ENCODE data around the gene SMCO4.

Gene SMCO4

DNA sequence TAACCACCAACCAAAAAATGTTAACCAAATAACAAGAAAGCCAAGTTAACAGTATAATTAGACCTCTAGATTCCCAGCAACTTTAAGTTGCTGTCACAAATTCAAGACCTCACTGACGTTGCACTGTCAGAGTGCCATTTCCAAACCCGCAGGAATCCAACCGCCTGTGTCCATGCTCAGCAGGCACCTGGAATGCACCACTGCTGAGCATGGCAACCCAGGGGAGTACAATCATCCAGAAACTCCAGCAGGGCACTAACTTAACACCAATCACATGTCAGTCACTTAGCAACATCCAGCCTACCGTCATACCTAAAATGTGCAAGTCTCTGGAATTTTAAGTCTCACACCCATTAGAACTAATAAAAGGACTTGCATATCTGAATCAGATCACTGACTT is 48.8 kb downstream of the SMCO4 start:
- TF ChIP-seq CTCF (IDR thresholded peaks at IDR 0.05; ENCODE audit: insufficient read depth, low read length, poor library complexity, severe bottlenecking) (no peak), EZH2phosphoT487 (conservative IDR thresholded peaks at IDR 0.05; ENCODE audit: low read length) (no peak)
- H3K36me3 ChIP-seq (ENCODE audit: low read length) = no peaks in the 10 kb centered on the region
- no peak overlapping the region for H2AFZ ChIP-seq (ENCODE audit: low read depth, low read length, severe bottlenecking)
- H3K9ac ChIP-seq (ENCODE audit: low read length) = no peak overlapping the region
- no peaks in the 10 kb centered on the region for H3K79me2 ChIP-seq (ENCODE audit: insufficient read depth, low read length)
- H3K4me2 ChIP-seq (ENCODE audit: low read depth, low read length, poor library complexity, severe bottlenecking) = no peak overlapping the region
- no peak overlapping the region for H3K4me3 ChIP-seq (ENCODE audit: insufficient read depth, low read length, poor library complexity, severe bottlenecking)
- H3K27me3 ChIP-seq (ENCODE audit: low read length) = no peaks in the 10 kb centered on the region
- H3K9me3 ChIP-seq (ENCODE audit: insufficient read depth, low read length) = no peaks in the 10 kb centered on the region
- H3F3A ChIP-seq (ENCODE audit: insufficient read depth) = no peaks in the 10 kb centered on the region
- H3K27ac ChIP-seq (ENCODE audit: low read depth, low read length) = no peak overlapping the region
- no peaks in the 10 kb centered on the region for H3K9me2 ChIP-seq (replicated peaks; ENCODE audit: insufficient read depth, low read length)
- H4K20me1 ChIP-seq (ENCODE audit: low read depth, low read length) = no peaks in the 10 kb centered on the region

GRCh38 chr11:93493252-93493897 is 49.8 kb downstream of the SMCO4 start:
- H3K27ac ChIP-seq (ENCODE audit: low read depth, low read length) = no peak overlapping the region
- no peak overlapping the region for H3K9ac ChIP-seq (ENCODE audit: low read length)
- H3K9me2 ChIP-seq (replicated peaks; ENCODE audit: insufficient read depth, low read length) = no peaks in the 10 kb centered on the region
- H3K27me3 ChIP-seq (ENCODE audit: low read length) = no peaks in the 10 kb centered on the region
- H2AFZ ChIP-seq (ENCODE audit: low read depth, low read length, severe bottlenecking) = no peak overlapping the region
- H3K9me3 ChIP-seq (ENCODE audit: insufficient read depth, low read length) = no peaks in the 10 kb centered on the region
- no peaks in the 10 kb centered on the region for H3K79me2 ChIP-seq (ENCODE audit: insufficient read depth, low read length)
- no peaks in the 10 kb centered on the region for H3F3A ChIP-seq (ENCODE audit: insufficient read depth)
- H3K4me3 ChIP-seq (ENCODE audit: insufficient read depth, low read length, poor library complexity, severe bottlenecking) = no peak overlapping the region
- H3K36me3 ChIP-seq (ENCODE audit: low read length) = no peaks in the 10 kb centered on the region
- H3K4me2 ChIP-seq (ENCODE audit: low read depth, low read length, poor library complexity, severe bottlenecking) = no peak overlapping the region
- TF ChIP-seq CTCF (IDR thresholded peaks at IDR 0.05; ENCODE audit: insufficient read depth, low read length, poor library complexity, severe bottlenecking) (no peak), EZH2phosphoT487 (conservative IDR thresholded peaks at IDR 0.05; ENCODE audit: low read length) (no peak)
- H4K20me1 ChIP-seq (ENCODE audit: low read depth, low read length) = no peaks in the 10 kb centered on the region

- H3K36me3 ChIP-seq (ENCODE audit: low read length) = no peaks in the 10 kb centered on the region
- no peak overlapping the region for H3K9ac ChIP-seq (ENCODE audit: low read length)
- TF ChIP-seq CTCF (IDR thresholded peaks at IDR 0.05; ENCODE audit: insufficient read depth, low read length, poor library complexity, severe bottlenecking) = no peak
- no peak for TF ChIP-seq EZH2phosphoT487 (conservative IDR thresholded peaks at IDR 0.05; ENCODE audit: low read length)
These were observed 50.5 kb downstream of the SMCO4 start for GRCh38 chr11:93492464-93493251.

More at GRCh38 chr11:93492464-93493251, 50.5 kb downstream of the SMCO4 start:
- Histone ChIP-seq H4K20me1 (ENCODE audit: low read depth, low read length) (no peaks in the 10 kb centered on the region), H3K27me3 (ENCODE audit: low read length) (no peaks in the 10 kb centered on the region), H3K4me2 (ENCODE audit: low read depth, low read length, poor library complexity, severe bottlenecking) (no peak overlapping the region), H3K9me3 (ENCODE audit: insufficient read depth, low read length) (no peaks in the 10 kb centered on the region), H2AFZ (ENCODE audit: low read depth, low read length, severe bottlenecking) (no peak overlapping the region), H3K79me2 (ENCODE audit: insufficient read depth, low read length) (no peaks in the 10 kb centered on the region), H3K9me2 (replicated peaks; ENCODE audit: insufficient read depth, low read length) (no peaks in the 10 kb centered on the region), H3F3A (ENCODE audit: insufficient read depth) (no peaks in the 10 kb centered on the region), H3K4me3 (ENCODE audit: insufficient read depth, low read length, poor library complexity, severe bottlenecking) (no peak overlapping the region), H3K27ac (ENCODE audit: low read depth, low read length) (no peak overlapping the region)

Data from SU-DHL-6 (cell line).